A549 (cell line): ENCODE measurements around the gene PSMC6. TPM values are rescaled to one million over a fixed set of nuclear protein-coding genes. Genes with fewer than 3 reads are reported as not detected.
A peak's percentile ranks its signal among the peaks of the same experiment; 100 is the strongest.

ENCODE experiments used
- BCL3 ChIP-seq: fragments of >200 bp; sonication (Bioruptor Twin); formaldehyde crosslinking; IDR thresholded peaks from 3 replicates; pipeline ENCODE4 v1.6.1; 2016
- CHD2 ChIP-seq: fragments of 150-350 bp; IDR thresholded peaks from 2 replicates; pipeline ENCODE4 v1.6.1; 2014; ENCODE audit warnings: low read length; ENCODE audit not compliant: partially characterized antibody
- EHF ChIP-seq: fragments of 250-450 bp; sonication (Bioruptor Pico); IDR thresholded peaks from 2 replicates; pipeline ENCODE4 v1.5.0; 2020; ENCODE audit warnings: mild to moderate bottlenecking
- EHMT2 ChIP-seq: fragments of 200-600 bp; sonication (generic); IDR thresholded peaks from 2 replicates; pipeline ENCODE4 v1.6.1; 2016; ENCODE audit warnings: antibody characterized with exemption, low read depth, mild to moderate bottlenecking, moderate library complexity
- FOSB ChIP-seq: fragments of 250-450 bp; sonication (Bioruptor Pico); IDR thresholded peaks from 2 replicates; pipeline ENCODE4 v1.5.0; 2020; ENCODE audit warnings: mild to moderate bottlenecking, moderate library complexity
- GATA3 ChIP-seq: IDR thresholded peaks from 2 replicates; pipeline ENCODE4 v1.6.1; 2012; ENCODE audit warnings: borderline replicate concordance
- KDM5A ChIP-seq: fragments of 200-600 bp; sonication (generic); IDR thresholded peaks from 2 replicates; pipeline ENCODE4 v1.6.1; 2016; ENCODE audit warnings: antibody characterized with exemption, mild to moderate bottlenecking
- MAZ ChIP-seq: fragments of 150-350 bp; IDR thresholded peaks from 2 replicates; pipeline ENCODE4 v1.6.1; 2014; ENCODE audit warnings: antibody characterized with exemption, low read depth, low read length, borderline replicate concordance
- PHF8 ChIP-seq: fragments of 200-600 bp; sonication (generic); IDR thresholded peaks from 2 replicates; pipeline ENCODE4 v1.6.1; 2016; ENCODE audit warnings: low read depth, mild to moderate bottlenecking, antibody characterized with exemption, moderate library complexity, borderline replicate concordance
- POLR2A ChIP-seq: IDR thresholded peaks from 2 replicates; pipeline ENCODE4 v1.6.1; 2012; ENCODE audit warnings: mild to moderate bottlenecking, low read length
- POLR2AphosphoS2 ChIP-seq: conservative IDR thresholded peaks from 2 replicates; pipeline ENCODE4 v1.6.1; 2012; ENCODE audit warnings: low read length, improper control_type of control experiment, inconsistent platforms
- RAD21 ChIP-seq, 2 experiments: fragments of >200 bp in 1 of 2; sonication (Bioruptor Twin) in 1 of 2; formaldehyde crosslinking in 1 of 2; IDR thresholded peaks in 1 of 2; conservative IDR thresholded peaks in 1 of 2; 2 replicates in 1 of 2; 3 replicates in 1 of 2; pipeline ENCODE4 v1.6.1; 2012 to 2018; ENCODE audit warnings: inconsistent platforms in 1 of 2
- RARB ChIP-seq: fragments of 250-450 bp; sonication (Bioruptor Pico); IDR thresholded peaks from 2 replicates; pipeline ENCODE4 v1.8.0; 2021; ENCODE audit warnings: mild to moderate bottlenecking, moderate library complexity
- RCOR1 ChIP-seq: fragments of 150-350 bp; IDR thresholded peaks from 2 replicates; pipeline ENCODE4 v1.6.1; 2014; ENCODE audit warnings: antibody characterized with exemption, low read length, low read depth
- REST ChIP-seq: fragments of 200-600 bp; sonication (generic); IDR thresholded peaks from 2 replicates; pipeline ENCODE4 v1.6.1; 2016; ENCODE audit warnings: antibody characterized with exemption, mild to moderate bottlenecking, moderate library complexity
- ZC3H11A ChIP-seq: fragments of 450-650 bp; IDR thresholded peaks from 2 replicates; pipeline ENCODE4 v1.6.1; 2014; ENCODE audit warnings: antibody characterized with exemption, mild to moderate bottlenecking
- ZFP36 ChIP-seq: fragments of 450-650 bp; IDR thresholded peaks from 2 replicates; pipeline ENCODE4 v1.6.1; 2014; ENCODE audit warnings: borderline replicate concordance; ENCODE audit not compliant: partially characterized antibody
- ZSCAN20 ChIP-seq: fragments of 250-450 bp; sonication (Bioruptor Pico); IDR thresholded peaks from 2 replicates; pipeline ENCODE4 v1.8.0; 2022; ENCODE audit warnings: mild to moderate bottlenecking, moderate library complexity
- polyA plus RNA-seq, 4 experiments: library from polyadenylated mRNA; depleted of rRNA in 3 of 4; stranded (reverse); fragments of >200 nt; fragmentation: RNase III in 1 of 4; extraction: RNeasy Plus Mini Kit Qiagen cat#74134 plus additional on column Dnase treatment in 1 of 4; gene quantifications; 2 replicates in 3 of 4; 3 replicates in 1 of 4; pipeline ENCODE4 v1.2.3, GENCODE V29; 2011 to 2017
- TF ChIP-seq, protein P1 (sequence below): fragments of 450-650 bp; IDR thresholded peaks from 2 replicates; pipeline ENCODE4 v1.6.1; 2014; ENCODE audit warnings: antibody characterized with exemption
- TF ChIP-seq, protein P2 (sequence below): fragments of 150-350 bp; IDR thresholded peaks from 2 replicates; pipeline ENCODE4 v1.6.1; 2014; ENCODE audit warnings: low read depth, mild to moderate bottlenecking, low read length
- TF ChIP-seq, protein P3 (sequence below): fragments of 250-450 bp; sonication (Bioruptor Pico); IDR thresholded peaks from 2 replicates; pipeline ENCODE4 v1.5.0; 2020; ENCODE audit warnings: low read depth, mild to moderate bottlenecking, moderate library complexity
- TF ChIP-seq, protein P4 (sequence below): IDR thresholded peaks from 2 replicates; pipeline ENCODE4 v1.6.1; 2012; ENCODE audit warnings: low read depth, borderline replicate concordance

The PSMC6 gene
- polyA plus RNA-seq, 2 of the 4 experiments (the other 2 are of a cell fraction), result 147 to 180 TPM

GRCh38 chr14:52695481-52696091 is 11.4 kb upstream of the PSMC6 start, which contains the start of gene ERO1A (continued):
- no peak for TF ChIP-seq CHD2
- peak; percentile 66 for TF ChIP-seq PHF8
- TF ChIP-seq, protein P1, sequence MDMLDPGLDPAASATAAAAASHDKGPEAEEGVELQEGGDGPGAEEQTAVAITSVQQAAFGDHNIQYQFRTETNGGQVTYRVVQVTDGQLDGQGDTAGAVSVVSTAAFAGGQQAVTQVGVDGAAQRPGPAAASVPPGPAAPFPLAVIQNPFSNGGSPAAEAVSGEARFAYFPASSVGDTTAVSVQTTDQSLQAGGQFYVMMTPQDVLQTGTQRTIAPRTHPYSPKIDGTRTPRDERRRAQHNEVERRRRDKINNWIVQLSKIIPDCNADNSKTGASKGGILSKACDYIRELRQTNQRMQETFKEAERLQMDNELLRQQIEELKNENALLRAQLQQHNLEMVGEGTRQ, result no peak
- no peak for TF ChIP-seq ZC3H11A
- no peak; a peak in 1 of 5 replicates for TF ChIP-seq RAD21 (conservative IDR thresholded peaks at IDR 0.05 in 1 of 2, IDR thresholded peaks at IDR 0.05 in 1 of 2)
- no peak for TF ChIP-seq RARB (CRISPR knock-in tag)
- TF ChIP-seq BCL3, result 0 out of 3 replicates have a peak, but pooled peaks have one; percentile 16
- TF ChIP-seq POLR2A, result peak; percentile 33
- TF ChIP-seq ZSCAN20, result no peak
- no peak for TF ChIP-seq EHMT2
- TF ChIP-seq, protein P2, sequence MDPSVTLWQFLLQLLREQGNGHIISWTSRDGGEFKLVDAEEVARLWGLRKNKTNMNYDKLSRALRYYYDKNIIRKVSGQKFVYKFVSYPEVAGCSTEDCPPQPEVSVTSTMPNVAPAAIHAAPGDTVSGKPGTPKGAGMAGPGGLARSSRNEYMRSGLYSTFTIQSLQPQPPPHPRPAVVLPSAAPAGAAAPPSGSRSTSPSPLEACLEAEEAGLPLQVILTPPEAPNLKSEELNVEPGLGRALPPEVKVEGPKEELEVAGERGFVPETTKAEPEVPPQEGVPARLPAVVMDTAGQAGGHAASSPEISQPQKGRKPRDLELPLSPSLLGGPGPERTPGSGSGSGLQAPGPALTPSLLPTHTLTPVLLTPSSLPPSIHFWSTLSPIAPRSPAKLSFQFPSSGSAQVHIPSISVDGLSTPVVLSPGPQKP, result no peak
- TF ChIP-seq RCOR1, result no peak
- TF ChIP-seq ZFP36, result no peak
- TF ChIP-seq, protein P3, sequence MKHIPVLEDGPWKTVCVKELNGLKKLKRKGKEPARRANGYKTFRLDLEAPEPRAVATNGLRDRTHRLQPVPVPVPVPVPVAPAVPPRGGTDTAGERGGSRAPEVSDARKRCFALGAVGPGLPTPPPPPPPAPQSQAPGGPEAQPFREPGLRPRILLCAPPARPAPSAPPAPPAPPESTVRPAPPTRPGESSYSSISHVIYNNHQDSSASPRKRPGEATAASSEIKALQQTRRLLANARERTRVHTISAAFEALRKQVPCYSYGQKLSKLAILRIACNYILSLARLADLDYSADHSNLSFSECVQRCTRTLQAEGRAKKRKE (CRISPR knock-in tag), result no peak
- no peak for TF ChIP-seq FOSB (CRISPR knock-in tag)
- no peak for TF ChIP-seq POLR2AphosphoS2
- no peak for TF ChIP-seq EHF (CRISPR knock-in tag)
- no peak for TF ChIP-seq GATA3
- no peak; the same call in 1 of the 2 replicates for TF ChIP-seq MAZ
- TF ChIP-seq, protein P4, sequence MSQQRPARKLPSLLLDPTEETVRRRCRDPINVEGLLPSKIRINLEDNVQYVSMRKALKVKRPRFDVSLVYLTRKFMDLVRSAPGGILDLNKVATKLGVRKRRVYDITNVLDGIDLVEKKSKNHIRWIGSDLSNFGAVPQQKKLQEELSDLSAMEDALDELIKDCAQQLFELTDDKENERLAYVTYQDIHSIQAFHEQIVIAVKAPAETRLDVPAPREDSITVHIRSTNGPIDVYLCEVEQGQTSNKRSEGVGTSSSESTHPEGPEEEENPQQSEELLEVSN, result peak; percentile 29; the same call in 1 of the 2 replicates
- no peak for TF ChIP-seq KDM5A
- no peak for TF ChIP-seq REST
